OCI-LY1 (cell line): ENCODE results near the gene DPH1.

Experiments
- H2AFZ ChIP-seq: fragments of 200-600 bp; sonication (generic), shearing (Covaris generic); 2 replicates; pipeline ENCODE4 v1.6.0; 2014; ENCODE audit warnings: antibody characterized with exemption, mild to moderate bottlenecking, low read length
- H3F3A ChIP-seq: fragments of 200-600 bp; sonication (generic), shearing (Covaris generic); 2 replicates; pipeline ENCODE4 v1.6.0; 2014; ENCODE audit warnings: mild to moderate bottlenecking, antibody characterized with exemption, low read length, moderate library complexity; ENCODE audit not compliant: insufficient read depth
- H3K27ac ChIP-seq: fragments of 200-600 bp; sonication (generic); 2 replicates; pipeline ENCODE4 v1.5.1; 2014; ENCODE audit warnings: low read length, mixed run types, mild to moderate bottlenecking, low read depth; ENCODE audit not compliant: poor library complexity, severe bottlenecking
- H3K27me3 ChIP-seq: fragments of 200-600 bp; sonication (generic); 2 replicates; pipeline ENCODE4 v1.6.0; 2014; ENCODE audit warnings: antibody characterized with exemption, mild to moderate bottlenecking, low read length, moderate library complexity; ENCODE audit not compliant: insufficient read depth
- H3K36me3 ChIP-seq: fragments of 200-600 bp; sonication (generic); 2 replicates; pipeline ENCODE4 v1.6.1; 2014; ENCODE audit warnings: mild to moderate bottlenecking, antibody characterized with exemption, low read length, moderate library complexity, mixed read lengths; ENCODE audit not compliant: insufficient read depth
- H3K4me1 ChIP-seq: fragments of 200-600 bp; sonication (generic); 2 replicates; pipeline ENCODE4 v1.5.1; 2014; ENCODE audit warnings: mild to moderate bottlenecking, low read length, moderate library complexity; ENCODE audit not compliant: insufficient read depth, severe bottlenecking
- H3K4me2 ChIP-seq: fragments of 200-600 bp; sonication (generic), shearing (Covaris generic); 2 replicates; pipeline ENCODE4 v1.6.1; 2014; ENCODE audit warnings: low read length
- H3K4me3 ChIP-seq: fragments of 200-600 bp; sonication (generic); 2 replicates; pipeline ENCODE4 v1.5.1; 2014; ENCODE audit warnings: low read length, low read depth, mild to moderate bottlenecking, mixed read lengths; ENCODE audit not compliant: poor library complexity, severe bottlenecking
- H3K79me2 ChIP-seq: fragments of 200-600 bp; shearing (Covaris generic); 2 replicates; pipeline ENCODE4 v1.6.1; 2016; ENCODE audit warnings: mixed run types, low read length, mixed read lengths; ENCODE audit not compliant: insufficient read depth
- H3K9ac ChIP-seq: fragments of 200-600 bp; sonication (generic), shearing (Covaris generic); 2 replicates; pipeline ENCODE4 v1.6.1; 2014; ENCODE audit warnings: mild to moderate bottlenecking, low read length, mixed read lengths
- H3K9me2 ChIP-seq: fragments of 200-600 bp; sonication (generic), shearing (Covaris generic); 2 replicates; pipeline ENCODE4 v1.6.1; 2014; ENCODE audit warnings: low read depth, mild to moderate bottlenecking, low read length, mixed read lengths
- H3K9me3 ChIP-seq: fragments of 200-600 bp; shearing (Covaris generic); 2 replicates; pipeline ENCODE4 v1.6.1; 2014; ENCODE audit warnings: low read length, mixed read lengths
- H4K20me1 ChIP-seq: fragments of 200-600 bp; sonication (generic), shearing (Covaris generic); 2 replicates; pipeline ENCODE4 v1.6.0; 2016; ENCODE audit warnings: mild to moderate bottlenecking, low read length; ENCODE audit not compliant: insufficient read depth
- EZH2 ChIP-seq: fragments of 200-600 bp; sonication (generic), shearing (Covaris generic); IDR thresholded peaks from 2 replicates; pipeline ENCODE4 v1.8.0; 2017; ENCODE audit warnings: borderline replicate concordance, mixed run types, mild to moderate bottlenecking, antibody characterized with exemption, low read length, moderate library complexity, mixed read lengths
- TF ChIP-seq, protein P1 (sequence below): fragments of 200-600 bp; sonication (generic), shearing (Covaris generic); IDR thresholded peaks from 2 replicates; pipeline ENCODE4 v1.5.1; 2017; ENCODE audit warnings: mild to moderate bottlenecking, antibody characterized with exemption, low read length, moderate library complexity, mixed read lengths

DPH1 gene

GRCh38 chr17:2071024-2071385, 41.1 kb downstream of the DPH1 start:
- no peak overlapping the region for H3K4me2 ChIP-seq
- H3K9ac ChIP-seq: no peak overlapping the region; the same call in 1 of the 2 replicates

GRCh38 chr17:2071455-2072281, 41.7 kb downstream of the DPH1 start:
- no peaks in the 10 kb centered on the region for H3F3A ChIP-seq
- no peak overlapping the region for H3K27ac ChIP-seq
- no peaks in the 10 kb centered on the region for H4K20me1 ChIP-seq
- H3K9ac ChIP-seq: no peak overlapping the region; the same call in 1 of the 2 replicates
- H3K9me2 ChIP-seq: no peaks in the 10 kb centered on the region
- no peak overlapping the region for H2AFZ ChIP-seq
- no peak for TF ChIP-seq EZH2
- TF ChIP-seq, protein P1, sequence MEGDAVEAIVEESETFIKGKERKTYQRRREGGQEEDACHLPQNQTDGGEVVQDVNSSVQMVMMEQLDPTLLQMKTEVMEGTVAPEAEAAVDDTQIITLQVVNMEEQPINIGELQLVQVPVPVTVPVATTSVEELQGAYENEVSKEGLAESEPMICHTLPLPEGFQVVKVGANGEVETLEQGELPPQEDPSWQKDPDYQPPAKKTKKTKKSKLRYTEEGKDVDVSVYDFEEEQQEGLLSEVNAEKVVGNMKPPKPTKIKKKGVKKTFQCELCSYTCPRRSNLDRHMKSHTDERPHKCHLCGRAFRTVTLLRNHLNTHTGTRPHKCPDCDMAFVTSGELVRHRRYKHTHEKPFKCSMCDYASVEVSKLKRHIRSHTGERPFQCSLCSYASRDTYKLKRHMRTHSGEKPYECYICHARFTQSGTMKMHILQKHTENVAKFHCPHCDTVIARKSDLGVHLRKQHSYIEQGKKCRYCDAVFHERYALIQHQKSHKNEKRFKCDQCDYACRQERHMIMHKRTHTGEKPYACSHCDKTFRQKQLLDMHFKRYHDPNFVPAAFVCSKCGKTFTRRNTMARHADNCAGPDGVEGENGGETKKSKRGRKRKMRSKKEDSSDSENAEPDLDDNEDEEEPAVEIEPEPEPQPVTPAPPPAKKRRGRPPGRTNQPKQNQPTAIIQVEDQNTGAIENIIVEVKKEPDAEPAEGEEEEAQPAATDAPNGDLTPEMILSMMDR: no peak
- H3K36me3 ChIP-seq: peaks cover 6% of the 10 kb centered on the region; the same call in 1 of the 2 replicates
- no peaks in the 10 kb centered on the region for H3K9me3 ChIP-seq
- H3K4me2 ChIP-seq: no peak overlapping the region
- no peaks in the 10 kb centered on the region for H3K27me3 ChIP-seq
- no peaks in the 10 kb centered on the region for H3K79me2 ChIP-seq
- H3K4me3 ChIP-seq: no peak overlapping the region
- peaks cover 19% of the 10 kb centered on the region for H3K4me1 ChIP-seq

More at GRCh38 chr17:2071024-2071385, 41.1 kb downstream of the DPH1 start:
- Histone ChIP-seq H2AFZ (no peak overlapping the region), H3K9me3 (no peaks in the 10 kb centered on the region), H4K20me1 (no peaks in the 10 kb centered on the region), H3K4me1 (peaks cover 19% of the 10 kb centered on the region), H3K4me3 (no peak overlapping the region), H3K36me3 (peaks cover 5% of the 10 kb centered on the region; the same call in 1 of the 2 replicates), H3K79me2 (no peaks in the 10 kb centered on the region), H3F3A (no peaks in the 10 kb centered on the region), H3K27me3 (no peaks in the 10 kb centered on the region), H3K9me2 (no peaks in the 10 kb centered on the region), H3K27ac (peak overlapping the region; percentile 48)
- no peak for TF ChIP-seq EZH2
- TF ChIP-seq, protein P1: no peak; the same call in 1 of the 2 replicates

- H3K79me2 ChIP-seq: no peaks in the 10 kb centered on the region
- no peak overlapping the region for H3K9ac ChIP-seq
- H3K27me3 ChIP-seq: no peaks in the 10 kb centered on the region
- H3K9me3 ChIP-seq: no peaks in the 10 kb centered on the region
- H3F3A ChIP-seq: no peaks in the 10 kb centered on the region
- H3K4me3 ChIP-seq: no peak overlapping the region
- H3K36me3 ChIP-seq: peaks cover 14% of the 10 kb centered on the region; the same call in 1 of the 2 replicates
- H2AFZ ChIP-seq: no peak overlapping the region
- H3K27ac ChIP-seq: no peak overlapping the region
- TF ChIP-seq EZH2: no peak
- TF ChIP-seq, protein P1: no peak
- H3K9me2 ChIP-seq: no peaks in the 10 kb centered on the region
- peaks cover 11% of the 10 kb centered on the region for H3K4me1 ChIP-seq
- H4K20me1 ChIP-seq: no peaks in the 10 kb centered on the region
- H3K4me2 ChIP-seq: no peak overlapping the region
Measured at GRCh38 chr17:2074919-2075318, 45.0 kb downstream of the DPH1 start.
